ENCODE results near the gene CDH4. TPM values are rescaled to one million over a fixed set of nuclear protein-coding genes. Genes with fewer than 3 reads are reported as not detected.

Gene CDH4
- total RNA-seq, 1 experiment from 2014 or later: not detected

- TF ChIP-seq CTCF (IDR thresholded peaks at IDR 0.05; ENCODE audit: insufficient read depth in 1 of 2, low read depth in 1 of 2, low read length in 1 of 2, severe bottlenecking in 1 of 2, unreplicated experiment in 1 of 2): no peak
- no peaks in the 10 kb centered on the region for H3K36me3 Mint-ChIP-seq (ENCODE audit: insufficient read depth, unreplicated experiment)
- H3K4me1 Mint-ChIP-seq (ENCODE audit: low read depth, unreplicated experiment): no peaks in the 10 kb centered on the region
- BruUV-seq (replicated peaks): no TSS peak
- no peak for DNase-seq
- Histone ChIP-seq H3K36me3 (ENCODE audit: control insufficient read depth, insufficient read depth, low read length) (no peaks in the 10 kb centered on the region), H3K4me3 (ENCODE audit: low read depth, low read length) (no peak overlapping the region), H3K9me3 (no peaks in the 10 kb centered on the region), H3K27me3 (replicated peaks; ENCODE audit: control insufficient read depth, insufficient read depth, low read length) (no peaks in the 10 kb centered on the region), H3K4me1 (no peaks in the 10 kb centered on the region)
- no peaks in the 10 kb centered on the region for H3K9me3 Mint-ChIP-seq (ENCODE audit: unreplicated experiment)
- ChIA-PET CTCF (no interaction called here), POLR2A (no interaction called here)
- no peak overlapping the region for H3K4me3 Mint-ChIP-seq (ENCODE audit: unreplicated experiment)
- H3K27me3 Mint-ChIP-seq (ENCODE audit: insufficient read depth, unreplicated experiment): peaks cover 21% of the 10 kb centered on the region
- intact Hi-C loops (cut with micrococcal nuclease; ENCODE audit: unreplicated experiment): no loop called here
- H3K27ac Mint-ChIP-seq (ENCODE audit: unreplicated experiment): no peak overlapping the region
Measured at GRCh38 chr20:61562491-61562890, 310.4 kb downstream of the CDH4 start.

GRCh38 chr20:61562897-61563504, 310.9 kb downstream of the CDH4 start:
- Mint-ChIP-seq H3K36me3 (ENCODE audit: insufficient read depth, unreplicated experiment) (no peaks in the 10 kb centered on the region), H3K27ac (ENCODE audit: unreplicated experiment) (no peak overlapping the region), H3K27me3 (ENCODE audit: insufficient read depth, unreplicated experiment) (peaks cover 21% of the 10 kb centered on the region), H3K4me3 (ENCODE audit: unreplicated experiment) (no peak overlapping the region), H3K9me3 (ENCODE audit: unreplicated experiment) (no peaks in the 10 kb centered on the region), H3K4me1 (ENCODE audit: low read depth, unreplicated experiment) (no peaks in the 10 kb centered on the region)
- Histone ChIP-seq H3K4me1 (no peaks in the 10 kb centered on the region), H3K9me3 (no peaks in the 10 kb centered on the region), H3K4me3 (ENCODE audit: low read depth, low read length) (no peak overlapping the region), H3K27me3 (replicated peaks; ENCODE audit: control insufficient read depth, insufficient read depth, low read length) (no peaks in the 10 kb centered on the region), H3K36me3 (ENCODE audit: control insufficient read depth, insufficient read depth, low read length) (no peaks in the 10 kb centered on the region)
- BruUV-seq (replicated peaks): no TSS peak
- TF ChIP-seq CTCF (IDR thresholded peaks at IDR 0.05; ENCODE audit: insufficient read depth in 1 of 2, low read depth in 1 of 2, low read length in 1 of 2, severe bottlenecking in 1 of 2, unreplicated experiment in 1 of 2): no peak
- intact Hi-C loops (cut with micrococcal nuclease; ENCODE audit: unreplicated experiment): no loop called here
- DNase-seq: no peak
- POLR2A ChIA-PET: no interaction called here
- CTCF ChIA-PET: no interaction called here

- ChIA-PET POLR2A (no interaction called here), CTCF (no interaction called here)
- Mint-ChIP-seq H3K27ac (ENCODE audit: unreplicated experiment) (no peak overlapping the region), H3K27me3 (ENCODE audit: insufficient read depth, unreplicated experiment) (peaks cover 19% of the 10 kb centered on the region), H3K9me3 (ENCODE audit: unreplicated experiment) (peaks cover 10% of the 10 kb centered on the region), H3K4me3 (ENCODE audit: unreplicated experiment) (no peak overlapping the region), H3K4me1 (ENCODE audit: low read depth, unreplicated experiment) (no peaks in the 10 kb centered on the region), H3K36me3 (ENCODE audit: insufficient read depth, unreplicated experiment) (no peaks in the 10 kb centered on the region)
- Histone ChIP-seq H3K4me3 (ENCODE audit: low read depth, low read length) (no peak overlapping the region), H3K4me1 (no peaks in the 10 kb centered on the region), H3K36me3 (ENCODE audit: control insufficient read depth, insufficient read depth, low read length) (no peaks in the 10 kb centered on the region), H3K9me3 (0 out of 2 replicates have a peak, but pooled peaks cover 4% of the 10 kb centered on the region), H3K27me3 (replicated peaks; ENCODE audit: control insufficient read depth, insufficient read depth, low read length) (no peaks in the 10 kb centered on the region)
- no peak for TF ChIP-seq CTCF (IDR thresholded peaks at IDR 0.05; ENCODE audit: insufficient read depth in 1 of 2, low read depth in 1 of 2, low read length in 1 of 2, severe bottlenecking in 1 of 2, unreplicated experiment in 1 of 2)
- no TSS peak for BruUV-seq (replicated peaks)
- DNase-seq: no peak
- intact Hi-C loops (cut with micrococcal nuclease; ENCODE audit: unreplicated experiment): no loop called here
Measured at GRCh38 chr20:61564628-61565027, 312.6 kb downstream of the CDH4 start.
